Transverse colon (tissue), 3 donors: ENCODE measurements around the gene SF3B3.

Experiments
- CTCF ChIP-seq, 5 experiments: fragments of 200-600 bp in 3 of 5; fragments of 450-650 bp in 2 of 5; sonication (generic) in 3 of 5; IDR thresholded peaks; 1 replicate in 2 of 5; 2 replicates in 3 of 5; pipeline ENCODE4 v1.5.1; 2016 to 2017; ENCODE audit warnings: antibody characterized with exemption in 5 of 5, inconsistent platforms in 3 of 5, mild to moderate bottlenecking in 2 of 5, moderate library complexity in 1 of 5
- EP300 ChIP-seq: sonication (generic); formaldehyde crosslinking; IDR thresholded peaks from one replicate; pipeline ENCODE4 v1.6.1; 2017; ENCODE audit warnings: antibody characterized with exemption, low read depth
- POLR2A ChIP-seq: fragments of 450-650 bp; IDR thresholded peaks from one replicate; pipeline ENCODE4 v1.6.1; 2016; ENCODE audit warnings: antibody characterized with exemption, mild to moderate bottlenecking, moderate library complexity

DNA sequence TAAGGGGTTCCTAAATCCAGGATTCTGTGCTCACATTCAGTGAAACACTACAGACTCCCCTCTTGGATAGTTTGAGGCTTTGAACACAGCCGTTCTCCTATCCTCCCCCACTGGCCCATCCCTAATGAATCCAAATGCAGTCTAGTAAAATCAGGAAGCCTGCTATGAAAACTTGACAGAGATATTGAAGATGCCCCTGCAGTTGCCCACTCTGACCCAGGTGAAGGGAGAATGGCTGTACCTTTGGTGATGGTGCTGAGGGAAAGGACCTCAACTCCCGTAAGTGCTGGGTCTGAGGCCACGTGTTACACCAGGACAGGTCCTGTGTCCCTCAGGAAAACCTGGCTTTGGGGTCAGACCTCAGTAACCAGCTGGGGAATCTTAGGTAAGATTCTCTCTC is 54.4 kb downstream of the SF3B3 start:
- TF ChIP-seq CTCF (IDR thresholded peaks at IDR 0.05) (no peak), POLR2A (no peak), EP300 (no peak)
